Superior temporal gyrus (tissue), 1 donor: ENCODE data around the gene SETBP1.
"Not testable (repeated sequence)": the region's sequence is repeated elsewhere in the genome, so short reads cannot be mapped to it uniquely, and the experiment has no call there.

Source experiments
- DNase-seq: peaks from one replicate; pipeline ENCODE4 v3.0.0-alpha.2; 2016; ENCODE audit errors: extremely low spot score

SETBP1 gene

DNA sequence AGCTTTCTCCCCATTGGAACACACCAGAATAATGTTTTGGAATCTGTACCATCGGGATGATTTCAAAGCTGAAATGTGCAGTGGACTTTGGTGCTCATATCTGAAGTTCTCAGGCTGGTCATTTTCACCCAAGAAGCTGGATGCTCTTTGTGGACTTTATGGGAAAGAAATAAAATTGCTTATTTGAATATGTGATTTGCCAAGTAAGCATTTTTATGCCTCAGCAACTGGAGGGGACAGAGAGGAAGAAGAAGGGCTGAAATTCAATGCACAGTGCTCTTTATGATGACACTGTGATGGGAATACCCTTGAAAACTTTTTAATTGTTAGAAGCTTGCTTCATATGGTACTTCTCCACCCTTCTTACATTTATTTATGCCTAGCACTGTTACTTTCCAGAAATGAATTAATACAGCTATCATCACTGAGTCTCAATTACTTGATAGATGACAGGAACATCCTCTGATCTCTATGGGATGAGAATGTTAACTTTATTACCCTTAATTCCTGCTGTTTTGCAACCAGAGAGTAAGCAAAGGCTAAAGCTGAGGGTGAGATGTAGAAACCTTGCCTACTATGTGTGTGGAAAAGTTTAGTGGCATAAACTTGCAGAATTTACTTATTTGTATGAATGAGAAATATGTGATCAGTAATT, 23.6 kb downstream of the SETBP1 start:
- no peak for DNase-seq

GRCh38 chr18:44705075-44705675, 24.5 kb downstream of the SETBP1 start:
- DNase-seq: no peak

DNA sequence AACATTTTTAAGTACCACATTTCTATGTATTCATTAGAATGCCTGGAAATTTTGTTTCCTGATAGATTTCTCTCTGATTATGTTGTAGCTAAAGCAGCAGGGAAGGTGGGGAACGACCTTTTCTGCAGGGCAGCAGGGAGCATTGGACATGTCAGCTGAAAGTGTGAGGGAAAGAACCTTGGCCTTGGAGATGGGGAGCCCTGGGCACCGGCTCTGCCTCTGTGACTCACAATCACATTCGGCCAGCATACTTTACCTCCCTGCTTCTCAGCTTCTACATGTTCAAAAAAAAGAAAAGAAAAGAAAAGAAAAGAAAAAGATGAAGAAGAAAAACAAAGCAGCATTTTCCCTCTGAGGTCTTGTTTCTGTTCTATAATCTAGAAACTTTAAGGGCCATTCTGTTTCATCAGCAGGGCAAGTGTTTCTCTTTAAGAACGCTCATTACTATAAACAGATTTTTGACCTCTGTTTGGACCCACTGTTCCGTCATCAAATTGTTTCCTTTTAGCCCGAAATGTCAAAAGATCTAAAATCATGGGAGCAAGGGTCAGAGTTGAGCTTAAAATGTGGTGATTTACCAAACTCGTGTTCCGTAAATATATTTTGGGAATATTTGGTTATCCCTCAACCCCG, 27.9 kb downstream of the SETBP1 start:
- DNase-seq: no peak

GRCh38 chr18:44709307-44710126, 28.8 kb downstream of the SETBP1 start:
- DNase-seq: no peak

GRCh38 chr18:44710931-44711330, 30.2 kb downstream of the SETBP1 start:
- DNase-seq: no peak

GRCh38 chr18:44712025-44712424, 31.3 kb downstream of the SETBP1 start:
- DNase-seq: no peak

DNA sequence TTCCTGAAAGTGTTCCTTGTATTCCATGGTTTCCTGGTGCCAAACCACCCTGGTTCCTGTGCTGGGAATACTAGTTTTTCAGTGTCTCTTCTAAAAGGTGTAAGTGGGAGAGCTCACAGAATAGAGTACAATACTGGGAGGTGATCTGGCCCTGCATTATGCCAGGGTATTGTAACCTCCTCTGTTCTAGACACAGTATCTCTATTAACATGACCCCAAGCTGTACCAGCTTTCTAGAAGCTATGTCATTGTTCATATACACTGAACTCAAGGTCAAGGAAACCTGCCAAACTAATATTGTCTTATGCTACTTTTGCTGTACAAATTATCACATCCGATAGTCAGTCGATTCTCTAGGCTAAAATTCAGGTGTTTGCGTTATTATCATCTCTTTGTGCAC, 32.7 kb downstream of the SETBP1 start:
- no peak for DNase-seq

DNA sequence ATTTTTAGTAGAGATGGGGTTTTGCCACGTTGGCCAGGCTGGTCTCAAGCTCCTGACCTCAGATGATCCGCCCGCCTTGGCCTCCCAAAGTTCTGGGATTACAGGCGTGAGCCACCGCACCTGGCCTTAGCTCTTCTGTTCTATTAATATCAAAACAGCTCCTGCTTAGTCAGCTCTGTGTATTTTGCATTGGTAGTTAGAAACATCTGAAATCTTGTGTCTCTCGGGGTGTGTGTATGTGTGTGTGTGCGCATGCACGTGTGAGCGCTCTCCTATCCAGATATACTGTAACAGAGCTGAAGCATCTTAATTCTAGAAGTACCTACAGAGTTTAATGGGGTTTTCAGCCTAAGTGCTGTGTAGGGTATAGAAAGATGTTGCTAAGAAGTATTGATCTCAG, 33.7 kb downstream of the SETBP1 start:
- no peak for DNase-seq

DNA sequence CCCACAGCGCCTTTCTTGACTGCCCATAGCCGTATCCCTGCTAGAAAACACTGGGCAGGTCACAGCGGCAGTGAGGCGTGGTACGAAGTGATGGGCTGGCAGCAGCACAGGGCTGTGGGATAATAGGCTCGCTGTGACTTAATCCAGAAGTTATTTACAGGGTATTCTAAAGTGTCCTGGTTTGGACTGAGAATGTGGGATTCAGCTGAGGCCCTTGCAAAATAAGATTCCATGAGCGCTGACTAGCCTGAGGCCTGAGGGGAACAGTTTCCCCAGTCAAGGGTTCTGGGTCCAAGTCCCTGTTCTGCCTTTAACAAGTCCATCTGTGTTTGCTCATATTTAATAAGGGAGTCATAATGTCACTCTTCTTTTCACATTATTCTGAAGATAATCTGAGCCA, 34.6 kb downstream of the SETBP1 start:
- DNase-seq: no peak

DNA sequence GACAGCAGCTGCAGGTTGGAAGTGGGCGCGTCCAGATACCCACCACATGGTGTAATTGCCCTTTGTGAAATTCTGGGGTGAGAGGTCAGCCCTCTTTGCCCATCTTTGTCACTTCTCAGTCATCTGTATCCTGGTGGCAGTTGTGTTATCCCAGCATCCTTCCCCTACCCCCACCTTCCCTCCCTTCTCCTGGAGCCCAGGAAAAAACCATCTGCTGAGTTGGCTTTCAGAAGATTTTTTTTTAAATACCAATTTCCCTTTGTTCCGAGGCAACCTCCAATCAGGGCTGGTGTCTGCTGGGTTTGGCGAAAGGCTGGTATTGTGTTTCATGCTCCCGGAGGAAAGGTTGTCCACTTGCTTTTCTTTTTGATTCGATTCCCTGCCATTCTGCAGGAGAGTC, 35.2 kb downstream of the SETBP1 start:
- no peak for DNase-seq

DNA sequence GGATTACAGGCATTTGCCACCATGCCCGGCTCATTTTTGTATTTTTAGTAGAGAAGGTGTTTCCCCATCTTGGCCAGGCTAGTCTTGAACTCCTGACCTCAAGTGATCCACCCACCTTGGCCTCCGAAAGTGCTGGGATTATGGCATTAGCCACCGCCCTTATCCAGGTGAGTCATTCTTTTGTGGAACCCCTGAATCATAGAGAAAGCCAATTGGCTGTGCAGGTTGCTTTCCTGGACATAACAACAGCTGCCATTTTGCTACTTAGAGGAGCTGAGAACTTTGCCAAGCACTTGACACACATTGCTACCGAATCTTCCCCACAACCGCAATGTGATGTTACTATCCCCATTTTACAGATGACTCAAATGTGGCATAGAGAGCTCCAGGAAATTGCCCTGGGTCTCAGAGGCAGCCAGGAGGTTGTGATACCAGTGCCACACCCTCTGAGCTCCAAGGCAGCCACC, 36.0 kb downstream of the SETBP1 start:
- no peak for DNase-seq

DNA sequence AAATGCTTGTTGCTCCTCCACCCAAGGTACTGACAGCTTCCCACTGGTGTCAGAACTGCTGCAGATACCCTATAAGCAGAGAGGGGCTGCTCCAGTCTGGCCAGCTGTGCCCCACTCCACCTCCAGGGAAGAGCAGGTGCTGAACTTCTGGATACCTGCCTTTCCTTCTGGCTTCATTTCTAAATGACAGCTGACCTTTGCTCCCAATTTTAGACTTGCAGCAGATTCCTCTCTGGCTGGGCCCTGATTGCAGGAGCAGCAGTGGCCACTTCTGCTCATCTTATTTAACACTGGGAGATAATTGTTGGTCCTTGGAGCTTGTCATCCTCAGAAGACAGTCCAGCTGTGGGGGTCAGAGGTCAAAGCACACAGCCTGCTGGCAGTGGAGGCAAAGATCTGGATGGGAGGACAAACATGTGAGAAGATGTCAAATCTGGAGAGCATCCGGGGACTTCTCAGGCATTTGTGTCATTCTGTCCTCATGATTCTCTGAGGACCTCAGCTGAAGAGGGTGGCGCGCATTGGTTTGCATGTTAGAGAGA, 38.9 kb downstream of the SETBP1 start:
- DNase-seq: no peak

DNA sequence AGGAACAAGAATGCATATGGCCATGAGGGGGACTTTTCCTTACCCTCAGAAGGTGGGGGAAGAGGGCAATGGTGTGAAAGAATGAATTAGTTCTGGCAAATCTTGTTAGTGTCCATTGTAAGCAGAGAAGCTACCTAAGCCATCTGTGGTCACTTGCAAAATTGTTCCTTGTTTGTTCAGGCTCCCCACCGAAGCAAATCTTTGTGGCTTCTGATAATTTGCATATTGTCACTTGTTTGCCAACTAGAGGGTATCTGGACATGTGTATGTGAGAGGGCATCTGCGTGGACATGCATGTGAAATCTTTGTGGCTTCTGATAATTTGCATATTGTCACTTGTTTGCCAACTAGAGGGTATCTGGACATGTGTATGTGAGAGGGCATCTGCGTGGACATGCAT, 41.1 kb downstream of the SETBP1 start:
- DNase-seq: not testable (repeated sequence)

- no peak for DNase-seq
Observed at GRCh38 chr18:44723411-44723810, 42.7 kb downstream of the SETBP1 start.

- no peak for DNase-seq
Observed at GRCh38 chr18:44724105-44724778, 43.6 kb downstream of the SETBP1 start.

GRCh38 chr18:44725300-44726058, 44.8 kb downstream of the SETBP1 start:
- DNase-seq: no peak

GRCh38 chr18:44726059-44726421, 45.4 kb downstream of the SETBP1 start:
- no peak for DNase-seq

DNA sequence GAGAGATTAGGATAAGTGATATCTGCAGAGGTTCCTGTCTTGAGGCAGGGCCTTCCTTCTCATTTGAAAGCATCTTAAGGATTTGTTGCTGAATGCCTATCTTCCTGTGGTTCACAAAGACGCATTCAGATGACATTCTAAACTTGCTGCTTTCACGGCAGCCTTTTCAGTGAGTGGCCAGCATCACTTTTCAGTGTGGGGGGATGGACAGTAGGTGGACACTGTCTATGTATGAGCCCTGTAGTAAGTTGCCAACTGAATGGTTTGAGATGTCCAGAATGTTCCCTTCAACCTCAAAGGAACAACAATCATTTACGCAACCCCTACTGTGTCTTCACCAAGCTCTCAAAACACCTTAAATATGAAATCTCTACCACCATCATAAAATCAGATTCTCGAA, 46.6 kb downstream of the SETBP1 start:
- no peak for DNase-seq

DNA sequence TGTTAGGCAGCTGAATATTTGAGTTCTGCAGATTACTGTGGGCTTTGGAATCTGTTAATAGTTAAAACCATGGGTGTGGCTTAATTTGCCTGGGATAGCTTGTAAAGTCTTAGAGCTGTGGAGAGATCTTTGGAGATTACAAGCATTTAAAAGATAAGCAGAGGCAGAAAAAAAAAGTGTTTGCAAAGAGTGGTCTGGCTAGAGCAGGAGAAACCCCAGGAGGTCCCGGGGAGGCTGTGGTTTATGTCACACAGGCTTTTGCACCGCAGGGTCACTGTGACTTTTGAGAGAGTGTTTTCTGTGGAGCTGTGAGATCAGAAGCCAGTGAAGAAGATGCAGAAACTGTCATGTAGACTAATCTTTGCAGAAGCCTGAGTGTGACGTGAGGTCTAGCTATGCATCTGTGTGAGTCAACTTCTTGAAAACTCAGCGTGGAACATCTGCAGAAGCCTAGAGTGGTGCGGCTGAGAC, 49.0 kb downstream of the SETBP1 start:
- DNase-seq: no peak

DNA sequence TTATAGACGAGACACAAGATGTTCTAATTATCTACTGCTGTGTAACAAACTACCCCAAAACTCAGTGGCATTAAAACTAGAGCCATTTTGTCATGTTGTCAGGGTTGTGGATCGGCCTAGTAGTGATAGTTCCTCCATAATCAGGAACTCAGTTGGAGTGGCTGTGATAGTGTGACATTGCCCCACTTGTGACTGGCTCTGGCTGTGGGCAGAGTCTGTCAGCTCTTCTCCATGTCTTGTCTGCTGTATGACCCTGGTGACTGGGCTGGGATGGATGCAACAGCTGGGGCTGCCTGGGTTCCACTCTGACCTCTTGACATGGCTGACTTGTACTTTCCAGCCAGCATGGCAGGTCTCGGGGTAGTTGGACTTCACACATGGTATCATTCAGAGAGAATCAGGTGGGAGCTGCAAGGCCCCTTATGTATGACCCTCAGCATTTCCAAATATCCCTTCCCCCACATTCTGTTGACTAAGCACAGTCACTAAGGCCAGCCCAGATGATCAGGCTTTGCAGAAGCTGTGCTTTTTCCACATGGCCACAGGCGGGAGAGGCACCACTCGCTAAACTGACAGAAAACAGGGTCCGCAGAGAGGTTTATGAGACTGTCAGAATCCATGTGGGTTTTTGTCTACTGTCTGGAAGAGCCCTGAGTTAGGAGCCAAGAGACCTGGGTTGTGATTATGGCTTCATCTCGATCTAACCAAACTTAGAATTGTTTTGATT, 50.3 kb downstream of the SETBP1 start:
- DNase-seq: no peak
